ENCODE results near the gene C4A. TPM values are rescaled to one million over a fixed set of nuclear protein-coding genes. Genes with fewer than 3 reads are reported as not detected.

The C4A gene
- total RNA-seq, 1 donor from 2014 or later, result 175 TPM

- Histone ChIP-seq H3K9me3 (no peaks in the 10 kb centered on the region), H3K27ac (no peak overlapping the region), H3K36me3 (peaks cover 75% of the 10 kb centered on the region), H3K4me1 (peaks cover 22% of the 10 kb centered on the region), H3K4me3 (no peak overlapping the region), H3K27me3 (ENCODE audit: low read depth) (no peaks in the 10 kb centered on the region)
- TF ChIP-seq, protein P1, sequence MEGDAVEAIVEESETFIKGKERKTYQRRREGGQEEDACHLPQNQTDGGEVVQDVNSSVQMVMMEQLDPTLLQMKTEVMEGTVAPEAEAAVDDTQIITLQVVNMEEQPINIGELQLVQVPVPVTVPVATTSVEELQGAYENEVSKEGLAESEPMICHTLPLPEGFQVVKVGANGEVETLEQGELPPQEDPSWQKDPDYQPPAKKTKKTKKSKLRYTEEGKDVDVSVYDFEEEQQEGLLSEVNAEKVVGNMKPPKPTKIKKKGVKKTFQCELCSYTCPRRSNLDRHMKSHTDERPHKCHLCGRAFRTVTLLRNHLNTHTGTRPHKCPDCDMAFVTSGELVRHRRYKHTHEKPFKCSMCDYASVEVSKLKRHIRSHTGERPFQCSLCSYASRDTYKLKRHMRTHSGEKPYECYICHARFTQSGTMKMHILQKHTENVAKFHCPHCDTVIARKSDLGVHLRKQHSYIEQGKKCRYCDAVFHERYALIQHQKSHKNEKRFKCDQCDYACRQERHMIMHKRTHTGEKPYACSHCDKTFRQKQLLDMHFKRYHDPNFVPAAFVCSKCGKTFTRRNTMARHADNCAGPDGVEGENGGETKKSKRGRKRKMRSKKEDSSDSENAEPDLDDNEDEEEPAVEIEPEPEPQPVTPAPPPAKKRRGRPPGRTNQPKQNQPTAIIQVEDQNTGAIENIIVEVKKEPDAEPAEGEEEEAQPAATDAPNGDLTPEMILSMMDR (IDR thresholded peaks at IDR 0.05), result no peak
- intact Hi-C loops (cut with DNase I), result no loop called here
- DNase-seq (no peak), ATAC-seq (no peak)
Observed at GRCh38 chr6:31968326-31968725, 13.5 kb upstream of the C4A start.

DNA sequence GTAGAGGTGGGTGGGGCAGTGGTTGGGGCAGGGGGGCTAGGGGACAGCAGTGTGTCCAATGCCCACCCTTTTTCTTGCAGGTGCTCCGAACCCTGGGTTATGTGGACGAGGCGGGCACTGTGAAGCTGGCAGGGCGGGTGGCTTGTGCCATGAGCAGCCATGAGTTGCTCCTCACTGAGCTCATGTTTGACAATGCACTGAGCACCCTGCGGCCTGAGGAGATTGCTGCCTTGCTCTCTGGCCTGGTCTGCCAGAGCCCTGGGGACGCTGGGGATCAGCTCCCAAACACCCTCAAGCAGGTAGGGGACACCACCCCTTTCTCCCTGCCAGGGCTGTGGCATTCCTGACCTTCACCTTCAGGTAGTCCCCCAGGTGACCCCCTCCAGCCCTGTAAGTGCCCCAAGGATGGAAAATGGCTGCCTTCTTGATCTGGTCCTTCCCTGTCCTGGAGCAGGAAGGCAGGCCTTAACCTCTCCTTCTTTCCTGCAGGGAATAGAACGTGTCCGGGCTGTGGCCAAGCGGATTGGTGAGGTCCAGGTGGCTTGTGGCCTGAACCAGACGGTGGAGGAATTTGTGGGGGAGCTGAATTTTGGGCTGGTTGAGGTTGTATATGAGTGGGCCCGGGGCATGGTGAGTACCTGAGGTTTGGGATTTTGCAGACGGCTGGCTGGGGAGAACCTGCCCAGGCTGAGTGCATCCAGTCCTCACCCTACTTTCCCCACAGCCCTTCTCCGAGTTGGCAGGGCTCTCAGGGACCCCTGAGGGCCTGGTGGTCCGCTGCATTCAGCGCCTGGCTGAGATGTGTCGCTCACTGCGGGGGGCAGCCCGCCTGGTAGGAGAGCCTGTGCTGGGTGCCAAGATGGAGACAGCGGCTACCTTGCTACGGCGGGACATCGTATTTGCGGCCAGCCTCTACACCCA lies 12.8 kb upstream of the C4A start:
- TF ChIP-seq, protein P1 (IDR thresholded peaks at IDR 0.05), result no peak
- H3K36me3 ChIP-seq, result peaks cover 68% of the 10 kb centered on the region
- peak; percentile 35 for DNase-seq
- intact Hi-C loops (cut with DNase I), result no loop called here
- H3K4me3 ChIP-seq, result no peak overlapping the region
- no peaks in the 10 kb centered on the region for H3K27me3 ChIP-seq (ENCODE audit: low read depth)
- H3K4me1 ChIP-seq, result peaks cover 28% of the 10 kb centered on the region
- H3K27ac ChIP-seq, result no peak overlapping the region
- H3K9me3 ChIP-seq, result no peaks in the 10 kb centered on the region
- no peak for ATAC-seq

DNA sequence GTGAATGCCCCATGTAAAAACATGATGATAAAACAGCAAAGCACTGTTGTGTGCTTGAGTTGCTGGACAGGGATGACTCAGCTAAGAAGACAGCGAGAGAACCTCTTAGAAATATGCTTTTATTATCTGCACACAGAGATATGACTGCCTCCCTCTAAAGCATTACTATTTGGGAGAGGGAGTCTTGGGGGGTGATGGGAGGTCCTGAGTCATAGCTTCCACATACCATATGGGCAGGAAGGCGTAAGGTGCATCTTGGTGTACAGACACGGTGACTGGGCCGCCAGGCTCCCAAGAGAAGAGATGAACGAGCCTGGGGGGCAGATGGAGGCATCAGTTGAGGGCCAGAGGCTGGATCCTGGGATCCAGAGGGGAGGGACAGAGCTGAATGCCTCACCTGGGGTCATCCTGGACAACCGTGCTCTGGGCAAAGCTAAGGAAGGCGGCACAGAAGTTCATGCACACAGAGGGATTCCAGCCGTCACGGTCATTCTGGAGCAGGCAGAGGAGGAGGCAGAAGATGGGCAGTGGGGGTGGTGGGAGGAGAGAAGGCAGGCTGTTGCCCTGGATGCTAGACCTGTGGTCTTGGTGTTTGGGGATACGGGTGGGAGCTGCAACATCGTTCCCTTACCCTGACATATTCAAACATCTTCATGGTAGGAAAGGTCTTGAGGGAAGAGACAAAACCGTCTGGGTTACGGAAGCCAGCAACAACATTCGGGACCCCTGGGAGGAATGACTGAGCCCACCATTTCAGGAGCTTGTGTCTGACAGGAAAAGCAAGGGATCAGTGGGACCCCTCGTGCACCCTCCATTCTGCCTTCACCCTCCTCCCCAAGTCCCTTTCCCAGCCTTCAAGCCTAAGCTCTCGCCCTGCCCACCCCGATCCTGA lies 11.9 kb upstream of the C4A start:
- no peaks in the 10 kb centered on the region for H3K27me3 ChIP-seq (ENCODE audit: low read depth)
- no peaks in the 10 kb centered on the region for H3K9me3 ChIP-seq
- peaks cover 64% of the 10 kb centered on the region for H3K36me3 ChIP-seq
- no peak overlapping the region for H3K4me3 ChIP-seq
- no peak overlapping the region for H3K27ac ChIP-seq
- TF ChIP-seq, protein P1 (IDR thresholded peaks at IDR 0.05), result no peak
- DNase-seq, result peak; percentile 39
- no peak for ATAC-seq
- intact Hi-C loops (cut with DNase I), result no loop called here
- H3K4me1 ChIP-seq, result peaks cover 31% of the 10 kb centered on the region

GRCh38 chr6:31970604-31971271 lies 11.1 kb upstream of the C4A start:
- peaks cover 57% of the 10 kb centered on the region for H3K36me3 ChIP-seq
- H3K27ac ChIP-seq, result peak overlapping the region; percentile 95
- TF ChIP-seq, protein P1 (IDR thresholded peaks at IDR 0.05), result no peak
- ATAC-seq (no peak), DNase-seq (peak; percentile 51)
- peak overlapping the region; percentile 79 for H3K4me3 ChIP-seq
- intact Hi-C loops (cut with DNase I), result no loop called here
- no peaks in the 10 kb centered on the region for H3K9me3 ChIP-seq
- no peaks in the 10 kb centered on the region for H3K27me3 ChIP-seq (ENCODE audit: low read depth)
- peaks cover 31% of the 10 kb centered on the region for H3K4me1 ChIP-seq
